ENCODE data around the gene CPNE6.

DNA sequence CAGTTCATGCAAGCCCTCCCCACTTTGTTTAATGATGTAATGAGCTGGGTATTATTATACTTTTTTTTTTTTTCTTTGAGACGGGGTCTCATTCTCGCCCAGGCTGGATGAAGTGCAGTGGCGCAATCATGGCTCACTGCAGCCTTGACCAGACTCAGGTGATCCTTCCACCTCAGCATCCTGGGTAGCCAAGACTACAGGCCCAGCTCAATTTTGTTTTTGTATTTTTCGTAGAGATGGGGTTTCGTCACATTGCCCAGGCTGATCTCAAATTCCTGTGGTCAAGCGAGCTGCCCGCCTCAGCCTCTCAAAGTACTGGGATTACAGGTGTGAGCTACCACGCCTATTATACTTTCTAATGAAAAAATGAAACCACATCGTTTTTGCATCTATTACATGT is 38.7 kb downstream of the CPNE6 start:
- TF ChIP-seq, protein P1, sequence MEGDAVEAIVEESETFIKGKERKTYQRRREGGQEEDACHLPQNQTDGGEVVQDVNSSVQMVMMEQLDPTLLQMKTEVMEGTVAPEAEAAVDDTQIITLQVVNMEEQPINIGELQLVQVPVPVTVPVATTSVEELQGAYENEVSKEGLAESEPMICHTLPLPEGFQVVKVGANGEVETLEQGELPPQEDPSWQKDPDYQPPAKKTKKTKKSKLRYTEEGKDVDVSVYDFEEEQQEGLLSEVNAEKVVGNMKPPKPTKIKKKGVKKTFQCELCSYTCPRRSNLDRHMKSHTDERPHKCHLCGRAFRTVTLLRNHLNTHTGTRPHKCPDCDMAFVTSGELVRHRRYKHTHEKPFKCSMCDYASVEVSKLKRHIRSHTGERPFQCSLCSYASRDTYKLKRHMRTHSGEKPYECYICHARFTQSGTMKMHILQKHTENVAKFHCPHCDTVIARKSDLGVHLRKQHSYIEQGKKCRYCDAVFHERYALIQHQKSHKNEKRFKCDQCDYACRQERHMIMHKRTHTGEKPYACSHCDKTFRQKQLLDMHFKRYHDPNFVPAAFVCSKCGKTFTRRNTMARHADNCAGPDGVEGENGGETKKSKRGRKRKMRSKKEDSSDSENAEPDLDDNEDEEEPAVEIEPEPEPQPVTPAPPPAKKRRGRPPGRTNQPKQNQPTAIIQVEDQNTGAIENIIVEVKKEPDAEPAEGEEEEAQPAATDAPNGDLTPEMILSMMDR (IDR thresholded peaks at IDR 0.05): no peak
- TF ChIP-seq POLR2A (IDR thresholded peaks at IDR 0.05): no peak
- TF ChIP-seq POLR2AphosphoS5 (IDR thresholded peaks at IDR 0.05): no peak
- TF ChIP-seq EP300 (IDR thresholded peaks at IDR 0.05): no peak

Data from suprapubic skin (tissue), 4 donors.